GM12872 (cell line): ENCODE data around the gene RNPEPL1.
A peak's percentile ranks its signal among the peaks of the same experiment; 100 is the strongest.

Experiments
- CTCF ChIP-seq: IDR thresholded peaks from 3 replicates; pipeline ENCODE4 v1.5.1; 2011; ENCODE audit warnings: low read depth, mild to moderate bottlenecking, low read length, moderate library complexity; ENCODE audit not compliant: insufficient read depth

Gene RNPEPL1

GRCh38 chr2:240551811-240552210 is 16.5 kb upstream of the RNPEPL1 start:
- no peak for TF ChIP-seq CTCF

- no peak for TF ChIP-seq CTCF
These were observed 14.3 kb upstream of the RNPEPL1 start for GRCh38 chr2:240553956-240554480.

- no peak for TF ChIP-seq CTCF
These were observed 13.4 kb upstream of the RNPEPL1 start for GRCh38 chr2:240554767-240555493.

- no peak for TF ChIP-seq CTCF
These were observed 12.6 kb upstream of the RNPEPL1 start for GRCh38 chr2:240555541-240556250.

GRCh38 chr2:240556553-240557100 is 11.7 kb upstream of the RNPEPL1 start:
- TF ChIP-seq CTCF, result peak; percentile 79

GRCh38 chr2:240557101-240557751 is 11.1 kb upstream of the RNPEPL1 start:
- no peak for TF ChIP-seq CTCF

GRCh38 chr2:240557808-240558207 is 10.5 kb upstream of the RNPEPL1 start, which contains the start of gene ANKMY1:
ANKMY1 (minus strand) TSS chr2:240557988; CDS start chr2:240557335, 653 bp downstream.
- TF ChIP-seq CTCF, result no peak
